A673 (cell line): Measurements from ENCODE around the gene SNX7.

ENCODE experiments used
- EZH2 ChIP-seq: fragments of 200-600 bp; sonication (generic); IDR thresholded peaks from 2 replicates; pipeline ENCODE4 v1.6.1; 2017; ENCODE audit warnings: borderline replicate concordance, low read depth, mild to moderate bottlenecking, mixed read lengths, antibody characterized with exemption, low read length; ENCODE audit not compliant: poor library complexity, severe bottlenecking
- TF ChIP-seq, protein P1 (sequence below): fragments of 300-800, 200-600 bp; sonication (generic); conservative IDR thresholded peaks from 2 replicates; pipeline ENCODE4 v1.5.1; 2017; ENCODE audit warnings: low read depth, mild to moderate bottlenecking, antibody characterized with exemption, low read length, moderate library complexity, mixed read lengths

- TF ChIP-seq, protein P1, sequence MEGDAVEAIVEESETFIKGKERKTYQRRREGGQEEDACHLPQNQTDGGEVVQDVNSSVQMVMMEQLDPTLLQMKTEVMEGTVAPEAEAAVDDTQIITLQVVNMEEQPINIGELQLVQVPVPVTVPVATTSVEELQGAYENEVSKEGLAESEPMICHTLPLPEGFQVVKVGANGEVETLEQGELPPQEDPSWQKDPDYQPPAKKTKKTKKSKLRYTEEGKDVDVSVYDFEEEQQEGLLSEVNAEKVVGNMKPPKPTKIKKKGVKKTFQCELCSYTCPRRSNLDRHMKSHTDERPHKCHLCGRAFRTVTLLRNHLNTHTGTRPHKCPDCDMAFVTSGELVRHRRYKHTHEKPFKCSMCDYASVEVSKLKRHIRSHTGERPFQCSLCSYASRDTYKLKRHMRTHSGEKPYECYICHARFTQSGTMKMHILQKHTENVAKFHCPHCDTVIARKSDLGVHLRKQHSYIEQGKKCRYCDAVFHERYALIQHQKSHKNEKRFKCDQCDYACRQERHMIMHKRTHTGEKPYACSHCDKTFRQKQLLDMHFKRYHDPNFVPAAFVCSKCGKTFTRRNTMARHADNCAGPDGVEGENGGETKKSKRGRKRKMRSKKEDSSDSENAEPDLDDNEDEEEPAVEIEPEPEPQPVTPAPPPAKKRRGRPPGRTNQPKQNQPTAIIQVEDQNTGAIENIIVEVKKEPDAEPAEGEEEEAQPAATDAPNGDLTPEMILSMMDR = no peak
- TF ChIP-seq EZH2 = no peak
These were observed 17.0 kb upstream of the SNX7 start for GRCh38 chr1:98644510-98644909.
